ENCODE measurements around the gene IER5L. TPM values are rescaled to one million over a fixed set of nuclear protein-coding genes. Genes with fewer than 3 reads are reported as not detected.
A peak's percentile ranks its signal among the peaks of the same experiment; 100 is the strongest.

IER5L gene
- total RNA-seq (51.7 and 77.4 TPM in 2 replicates), polyA plus RNA-seq (21.5 and 38.5 TPM in 2 replicates)

GRCh38 chr9:129177791-129178567, at the start of gene IER5L:
Gene IER5L, minus strand, starts transcription at chr9:129178261. Its CDS starts 209 bp downstream, at chr9:129178052.
- H3K4me1 ChIP-seq (ENCODE audit: low read depth), result peaks cover 12% of the 10 kb centered on the region
- no peak for TF ChIP-seq CTCF (IDR thresholded peaks at IDR 0.05; ENCODE audit: low read depth, low read length)
- H3K9me3 ChIP-seq (ENCODE audit: low read depth), result no peaks in the 10 kb centered on the region
- no peaks in the 10 kb centered on the region for H3K36me3 ChIP-seq
- H3K4me3 ChIP-seq, result peak within 1 kb of the TSS; percentile 99
- H3K27ac ChIP-seq, result peak within 1 kb of the TSS; percentile 78
- H3K27me3 ChIP-seq, result peaks cover 7% of the 10 kb centered on the region
- peak; percentile 97 to 98 for DNase-seq (ENCODE audit: low read depth in 1 of 2, low spot score in 1 of 2)

GRCh38 chr9:129227843-129228189, 49.8 kb upstream of the IER5L start:
- Histone ChIP-seq H3K4me1 (ENCODE audit: low read depth) (peaks cover 20% of the 10 kb centered on the region), H3K36me3 (no peaks in the 10 kb centered on the region), H3K27me3 (no peaks in the 10 kb centered on the region), H3K4me3 (no peak overlapping the region), H3K9me3 (ENCODE audit: low read depth) (no peaks in the 10 kb centered on the region), H3K27ac (no peak overlapping the region)
- no peak for DNase-seq (ENCODE audit: low read depth in 1 of 2, low spot score in 1 of 2)
- TF ChIP-seq CTCF (IDR thresholded peaks at IDR 0.05; ENCODE audit: low read depth, low read length), result no peak

- Histone ChIP-seq H3K27me3 (no peaks in the 10 kb centered on the region), H3K4me3 (no peak overlapping the region), H3K4me1 (ENCODE audit: low read depth) (peaks cover 27% of the 10 kb centered on the region), H3K36me3 (no peaks in the 10 kb centered on the region), H3K27ac (peak overlapping the region; percentile 84), H3K9me3 (ENCODE audit: low read depth) (no peaks in the 10 kb centered on the region)
- TF ChIP-seq CTCF (IDR thresholded peaks at IDR 0.05; ENCODE audit: low read depth, low read length), result peak; percentile 8
- peak; percentile 87 to 99 for DNase-seq (ENCODE audit: low read depth in 1 of 2, low spot score in 1 of 2)
Measured at GRCh38 chr9:129225815-129226214, 47.8 kb upstream of the IER5L start.

GRCh38 chr9:129225490-129225778, 47.4 kb upstream of the IER5L start:
- Histone ChIP-seq H3K4me3 (no peak overlapping the region), H3K36me3 (no peaks in the 10 kb centered on the region), H3K27ac (peak overlapping the region; percentile 84), H3K27me3 (no peaks in the 10 kb centered on the region), H3K4me1 (ENCODE audit: low read depth) (peaks cover 30% of the 10 kb centered on the region), H3K9me3 (ENCODE audit: low read depth) (no peaks in the 10 kb centered on the region)
- no peak for TF ChIP-seq CTCF (IDR thresholded peaks at IDR 0.05; ENCODE audit: low read depth, low read length)
- no peak for DNase-seq (ENCODE audit: low read depth in 1 of 2, low spot score in 1 of 2)

- peak overlapping the region; percentile 84 for H3K27ac ChIP-seq
- no peak overlapping the region for H3K4me3 ChIP-seq
- H3K4me1 ChIP-seq (ENCODE audit: low read depth), result peaks cover 29% of the 10 kb centered on the region
- no peaks in the 10 kb centered on the region for H3K27me3 ChIP-seq
- H3K36me3 ChIP-seq, result no peaks in the 10 kb centered on the region
- TF ChIP-seq CTCF (IDR thresholded peaks at IDR 0.05; ENCODE audit: low read depth, low read length), result no peak
- no peak for DNase-seq (ENCODE audit: low read depth in 1 of 2, low spot score in 1 of 2)
- no peaks in the 10 kb centered on the region for H3K9me3 ChIP-seq (ENCODE audit: low read depth)
Measured at GRCh38 chr9:129224618-129225489, 46.8 kb upstream of the IER5L start.
